LNCAP (cell line): Measurements from ENCODE around the gene FRMD8.

Experiments used
- TF ChIP-seq, protein P1 (sequence below): fragments of 450-650 bp; IDR thresholded peaks from 2 replicates; pipeline ENCODE4 v1.5.1; 2017; ENCODE audit warnings: mild to moderate bottlenecking

Gene FRMD8

DNA sequence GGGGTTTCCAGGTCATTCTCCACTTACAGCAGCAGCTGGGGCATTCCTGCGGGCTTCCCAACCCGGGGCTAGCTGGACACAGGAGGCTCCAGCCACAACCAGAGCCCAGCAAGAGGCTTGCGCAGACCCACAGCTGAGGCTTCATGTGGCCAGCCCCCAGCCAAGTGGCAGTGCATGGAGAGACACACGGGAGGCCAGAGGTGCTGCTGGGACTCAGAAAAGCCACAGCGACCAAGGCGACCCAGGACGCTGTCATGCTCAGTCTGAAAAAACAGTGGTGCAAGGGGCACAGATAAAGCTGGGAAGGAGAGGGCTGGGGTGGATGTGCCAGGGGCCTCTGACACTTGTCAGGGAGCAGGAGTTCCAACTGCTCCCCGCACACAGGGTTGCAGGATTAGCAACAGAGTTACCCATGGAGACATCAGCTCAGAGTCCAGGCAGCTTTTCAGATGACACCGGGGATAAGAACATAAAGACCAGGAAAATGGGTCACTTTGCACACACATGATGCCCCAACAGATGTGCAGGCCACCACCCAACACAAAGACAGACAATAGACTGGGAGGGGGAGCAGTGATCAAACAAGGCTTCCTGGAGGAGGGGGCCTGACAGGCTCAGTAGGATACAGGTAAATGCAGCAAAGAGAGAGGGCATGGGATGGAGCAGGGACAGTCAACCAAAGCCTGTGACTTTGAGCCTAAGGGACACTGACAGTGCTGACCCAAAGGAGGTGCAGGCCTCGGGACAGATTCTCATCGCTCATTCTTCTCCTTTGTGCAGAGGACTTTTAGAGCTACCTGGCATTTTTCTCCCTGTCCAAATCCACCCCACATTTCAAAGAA, 29.3 kb downstream of the FRMD8 start:
- TF ChIP-seq, protein P1, sequence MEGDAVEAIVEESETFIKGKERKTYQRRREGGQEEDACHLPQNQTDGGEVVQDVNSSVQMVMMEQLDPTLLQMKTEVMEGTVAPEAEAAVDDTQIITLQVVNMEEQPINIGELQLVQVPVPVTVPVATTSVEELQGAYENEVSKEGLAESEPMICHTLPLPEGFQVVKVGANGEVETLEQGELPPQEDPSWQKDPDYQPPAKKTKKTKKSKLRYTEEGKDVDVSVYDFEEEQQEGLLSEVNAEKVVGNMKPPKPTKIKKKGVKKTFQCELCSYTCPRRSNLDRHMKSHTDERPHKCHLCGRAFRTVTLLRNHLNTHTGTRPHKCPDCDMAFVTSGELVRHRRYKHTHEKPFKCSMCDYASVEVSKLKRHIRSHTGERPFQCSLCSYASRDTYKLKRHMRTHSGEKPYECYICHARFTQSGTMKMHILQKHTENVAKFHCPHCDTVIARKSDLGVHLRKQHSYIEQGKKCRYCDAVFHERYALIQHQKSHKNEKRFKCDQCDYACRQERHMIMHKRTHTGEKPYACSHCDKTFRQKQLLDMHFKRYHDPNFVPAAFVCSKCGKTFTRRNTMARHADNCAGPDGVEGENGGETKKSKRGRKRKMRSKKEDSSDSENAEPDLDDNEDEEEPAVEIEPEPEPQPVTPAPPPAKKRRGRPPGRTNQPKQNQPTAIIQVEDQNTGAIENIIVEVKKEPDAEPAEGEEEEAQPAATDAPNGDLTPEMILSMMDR = no peak

DNA sequence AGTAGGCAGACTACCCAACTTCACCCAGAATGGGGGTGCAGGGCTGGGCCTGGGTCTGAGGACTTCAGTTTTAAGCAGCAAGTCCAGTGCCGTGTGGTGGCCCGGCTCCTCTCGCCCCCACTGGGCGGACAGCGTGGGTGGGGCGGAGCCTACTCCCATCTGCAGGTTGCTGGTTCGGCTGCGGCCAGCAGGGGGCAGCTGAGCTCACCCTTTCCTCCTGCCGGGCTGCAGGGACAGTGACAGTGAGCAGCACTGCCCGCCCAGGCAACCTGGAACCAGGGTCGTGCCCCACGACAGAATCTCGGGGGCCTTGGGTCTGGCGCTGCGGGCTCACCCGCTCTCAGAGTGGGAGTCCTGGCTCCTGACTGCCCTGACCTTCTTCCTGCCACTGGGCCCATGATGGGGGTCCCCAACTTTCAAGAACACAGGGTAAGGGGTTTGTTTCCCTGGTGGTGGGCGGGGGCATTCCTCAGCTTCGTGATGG, 29.9 kb downstream of the FRMD8 start:
- TF ChIP-seq, protein P1 = peak; percentile 92

DNA sequence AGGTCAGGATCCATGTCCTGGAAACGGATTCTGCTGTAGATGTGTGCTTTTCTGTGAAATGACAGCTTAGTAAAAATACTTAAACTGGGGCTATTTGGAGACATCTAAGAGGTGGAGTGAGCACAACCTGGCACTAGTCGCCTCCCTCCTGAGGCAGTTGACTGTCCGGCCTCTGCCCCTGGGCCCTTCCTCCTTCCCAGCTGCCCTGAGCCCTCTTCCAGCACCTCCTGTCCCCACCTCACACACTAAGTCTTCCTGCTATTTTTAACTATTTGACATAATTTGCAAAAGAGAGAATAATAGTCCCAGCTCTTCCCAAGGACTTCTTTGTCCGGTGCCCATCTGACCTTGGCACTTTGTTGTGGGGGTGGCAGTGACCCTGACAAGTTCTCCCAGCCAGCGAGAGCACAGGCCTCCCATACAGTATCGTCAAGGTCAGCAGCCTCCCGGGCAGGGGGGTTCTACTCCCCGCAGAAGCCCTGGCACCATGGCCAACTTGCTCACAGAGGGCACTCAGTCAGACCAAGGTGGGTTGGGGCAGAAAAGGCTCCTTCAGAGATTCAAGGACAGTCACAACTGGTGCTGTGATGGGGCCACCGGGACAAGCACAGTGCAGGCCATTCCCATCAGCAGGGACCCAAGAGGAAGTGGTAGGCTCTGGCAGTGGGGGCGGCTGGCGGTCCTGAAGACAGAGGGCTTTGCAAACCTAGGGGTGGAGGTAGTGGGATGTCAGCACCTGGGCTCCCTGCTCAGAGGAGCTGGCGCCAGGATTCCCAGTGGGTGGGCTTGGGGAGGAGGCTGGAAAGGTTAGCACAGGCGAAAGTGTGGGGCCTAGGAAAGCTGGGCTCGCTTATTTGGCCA, 30.6 kb downstream of the FRMD8 start:
- TF ChIP-seq, protein P1 = no peak

DNA sequence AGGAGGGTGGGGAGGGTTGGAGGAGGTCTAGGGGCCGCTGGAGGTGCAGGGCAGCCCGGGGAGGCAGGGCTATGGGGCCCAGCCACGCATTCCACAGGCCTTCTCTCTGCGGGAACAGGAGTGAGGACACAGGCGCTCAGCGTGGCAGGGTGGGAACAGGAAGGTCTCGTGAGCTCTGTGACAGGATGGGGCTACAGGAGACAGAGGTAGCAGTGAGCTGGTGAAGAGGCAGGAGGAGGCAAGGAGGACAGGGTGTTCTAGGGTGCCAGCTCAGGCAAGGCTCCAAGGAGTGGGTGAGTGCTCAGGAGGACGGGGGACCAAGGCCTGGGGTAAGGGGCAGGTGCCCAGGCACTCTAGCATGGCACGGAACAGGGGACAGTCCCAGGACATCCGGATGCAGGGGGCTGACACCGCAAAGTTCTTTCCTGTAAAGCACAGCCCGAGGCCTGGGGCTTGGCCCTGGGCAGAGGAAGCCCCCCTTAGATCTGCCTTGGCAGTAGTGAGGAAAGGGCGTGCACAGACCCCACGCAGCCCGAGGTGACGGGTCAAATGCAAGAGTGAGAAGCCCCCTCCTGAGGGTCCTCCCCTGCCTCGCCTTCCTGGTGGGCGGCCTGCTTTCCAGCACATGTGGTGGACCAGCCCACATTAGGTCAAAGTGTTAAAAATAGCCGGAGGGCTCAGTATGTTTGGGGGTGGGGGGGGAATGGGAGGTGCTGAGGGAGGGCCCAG, 31.4 kb downstream of the FRMD8 start:
- TF ChIP-seq, protein P1 = no peak

DNA sequence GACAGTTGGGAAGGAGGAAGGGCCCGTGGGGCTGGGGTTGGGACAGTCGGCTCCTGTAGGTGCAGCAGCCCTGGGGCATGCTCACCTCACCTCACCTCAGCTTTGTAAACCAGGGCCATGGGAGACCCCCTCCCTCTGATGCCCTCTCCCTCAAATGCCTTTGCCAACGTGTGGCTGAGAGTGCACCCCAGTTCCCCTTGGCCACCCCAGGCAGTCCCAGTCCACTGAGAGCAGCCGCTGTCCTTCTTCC, 31.9 kb downstream of the FRMD8 start:
- TF ChIP-seq, protein P1 = no peak

DNA sequence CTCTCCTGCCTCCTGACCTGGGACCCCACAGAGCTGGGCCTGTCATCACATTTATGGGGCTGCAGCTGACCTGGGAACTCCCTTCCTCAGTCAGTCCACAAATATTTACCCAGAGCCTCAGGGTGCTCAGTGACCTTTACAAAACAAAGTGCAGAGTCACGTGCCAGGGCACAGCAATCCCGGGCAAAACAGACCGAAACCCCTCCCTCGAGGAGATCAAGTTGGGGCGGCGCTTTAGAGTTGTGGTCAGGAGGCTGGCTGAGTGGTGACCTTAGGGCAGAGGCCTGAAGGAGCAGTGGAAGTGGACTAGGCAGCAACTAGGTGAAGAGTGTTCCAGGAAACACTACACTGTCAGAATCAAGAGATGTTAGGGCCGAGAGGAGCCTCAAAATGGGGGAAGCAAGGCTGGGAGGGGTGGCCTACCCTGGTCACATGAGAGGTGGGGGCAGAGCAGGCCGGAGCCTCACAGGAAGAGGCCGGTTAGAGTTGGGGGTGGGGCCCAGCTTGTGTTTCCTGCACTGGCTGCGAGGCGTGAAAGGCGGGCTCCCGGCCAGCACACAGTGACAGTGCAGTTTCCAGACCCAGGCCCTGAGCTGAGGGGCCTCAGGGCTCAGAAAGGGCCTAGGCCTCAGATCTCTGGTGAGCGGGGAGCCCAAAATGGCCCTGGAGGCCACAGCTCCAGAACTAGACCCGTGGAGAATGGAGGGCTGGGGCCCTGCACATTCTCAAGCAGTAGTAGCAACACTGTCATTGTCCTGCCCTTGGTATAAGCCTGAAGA, 32.4 kb downstream of the FRMD8 start:
- TF ChIP-seq, protein P1 = no peak

DNA sequence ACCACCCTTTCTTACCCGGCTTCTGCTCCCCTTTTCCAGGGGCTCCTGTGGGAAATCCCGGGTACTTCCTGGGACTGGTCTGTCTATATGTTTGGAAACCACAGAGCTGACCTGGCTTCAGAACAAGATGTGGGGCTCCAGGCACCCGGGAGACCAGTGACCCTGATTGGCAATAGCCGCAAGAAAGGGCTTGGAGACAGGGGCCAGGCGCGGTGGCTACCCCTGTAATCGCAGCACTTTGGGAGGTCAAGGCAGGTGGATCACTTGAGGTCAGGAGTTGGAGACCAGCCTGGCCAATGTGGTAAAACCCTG, 33.0 kb downstream of the FRMD8 start:
- TF ChIP-seq, protein P1 = no peak
